HCT116 (cell line): ENCODE data around the gene HYI. TPM values are rescaled to one million over a fixed set of nuclear protein-coding genes. Genes with fewer than 3 reads are reported as not detected.
A peak's percentile ranks its signal among the peaks of the same experiment; 100 is the strongest.

Experiments
- ATAC-seq: fragments of 200-7000 bp; cut with Tn5 transposase; 2 replicates; pipeline ENCODE4 v1.9.1; 2020; ENCODE audit warnings: mild to moderate bottlenecking, moderate library complexity
- BruUV-seq: library from RNA; stranded (reverse); fragments of 400-500 nt; replicated peaks from 2 replicates; lab custom pipeline; 2021; lab: Mats Ljungman, UMichigan
- CTCF ChIA-PET: fragments of 300-600 bp; sonication (Branson Sonifier 250); formaldehyde crosslinking; loops from one replicate; lab custom pipeline; 2021; ENCODE audit warnings: antibody characterized with exemption; lab: Charles Lee
- POLR2A ChIA-PET: fragments of 300-600, 350-600 bp; sonication (Branson Sonifier 250); formaldehyde crosslinking; loops from one replicate; lab custom pipeline; 2021; ENCODE audit warnings: antibody characterized with exemption; lab: Charles Lee
- RAD21 ChIA-PET, 2 experiments: fragments of 300-600 bp; sonication (Branson Sonifier 250); formaldehyde crosslinking; loops; one replicate each; lab custom pipeline; 2023; ENCODE audit warnings: low total read pairs in 2 of 2; ENCODE audit not compliant: uncharacterized antibody in 2 of 2, unreplicated experiment in 2 of 2, low non-redundant PET in 1 of 2; lab: Charles Lee
- DNase-seq: peaks from one replicate; pipeline ENCODE4 v3.0.0-alpha.2; 2010; ENCODE audit warnings: low read depth, low spot score
- H2AFZ ChIP-seq: fragments of 200-600 bp; shearing (Covaris generic), sonication (generic); 2 replicates; pipeline ENCODE4 v1.6.1; 2017; ENCODE audit warnings: low read depth, mixed run types, mixed read lengths, antibody characterized with exemption, low read length; ENCODE audit not compliant: poor library complexity, severe bottlenecking
- H3K27ac ChIP-seq: 2 replicates; pipeline ENCODE4 v1.5.1; 2012; ENCODE audit warnings: low read depth, low read length
- H3K27me3 ChIP-seq: fragments of 200-600 bp; sonication (generic); 2 replicates; pipeline ENCODE4 v1.6.1; 2016; ENCODE audit warnings: mixed run types, low read length, mixed read lengths; ENCODE audit not compliant: insufficient read depth
- H3K36me3 ChIP-seq, 2 experiments: fragments of 200-500 bp in 1 of 2; fragments of 200-600 bp in 1 of 2; sonication (Bioruptor generic) in 1 of 2; sonication (generic) in 1 of 2; 2 replicates each; pipeline versions ENCODE4 v1.5.1 to v1.6.1; 2014 to 2016; ENCODE audit warnings: low read length in 2 of 2, inconsistent platforms in 1 of 2, mixed read lengths in 1 of 2, mixed run types in 1 of 2; ENCODE audit not compliant: insufficient read depth in 2 of 2, control insufficient read depth in 1 of 2
- H3K4me1 ChIP-seq, 2 experiments: fragments of 200-600 bp in 1 of 2; sonication (generic) in 1 of 2; 2 replicates each; pipeline versions ENCODE4 v1.5.1 to v1.6.1; 2012 to 2017; ENCODE audit warnings: low read length in 2 of 2, inconsistent platforms in 1 of 2, mild to moderate bottlenecking in 1 of 2, mixed read lengths in 1 of 2, mixed run types in 1 of 2, moderate library complexity in 1 of 2; ENCODE audit not compliant: insufficient read depth in 2 of 2, control insufficient read depth in 1 of 2
- H3K4me2 ChIP-seq: fragments of 200-600 bp; sonication (generic); 2 replicates; pipeline ENCODE4 v1.6.1; 2017; ENCODE audit warnings: mixed run types, low read length, mixed read lengths
- H3K4me3 ChIP-seq, 2 experiments: fragments of 200-600 bp in 1 of 2; sonication (generic) in 1 of 2; replicated peaks in 1 of 2; 2 replicates each; pipeline ENCODE4 v1.5.1; 2011 to 2016; ENCODE audit warnings: low read length in 2 of 2, control low read depth in 1 of 2, low read depth in 1 of 2, mild to moderate bottlenecking in 1 of 2, mixed read lengths in 1 of 2, mixed run types in 1 of 2
- H3K79me2 ChIP-seq: fragments of 200-600 bp; sonication (generic); 2 replicates; pipeline ENCODE4 v1.6.1; 2017; ENCODE audit warnings: mild to moderate bottlenecking, mixed run types, low read length, moderate library complexity, mixed read lengths; ENCODE audit not compliant: insufficient read depth
- H3K9ac ChIP-seq: fragments of 200-600 bp; sonication (generic); 2 replicates; pipeline ENCODE4 v1.6.1; 2016; ENCODE audit warnings: low read length, mixed read lengths
- H3K9me2 ChIP-seq: fragments of 200-600 bp; sonication (generic), shearing (Covaris generic); 2 replicates; pipeline ENCODE4 v1.6.1; 2017; ENCODE audit warnings: mixed run types, mild to moderate bottlenecking, moderate library complexity; ENCODE audit not compliant: insufficient read depth
- H3K9me3 ChIP-seq, 2 experiments: fragments of 200-500 bp in 1 of 2; fragments of 200-600 bp in 1 of 2; sonication (Bioruptor generic) in 1 of 2; sonication (generic) in 1 of 2; 2 replicates each; pipeline ENCODE4 v1.6.1; 2014 to 2017; ENCODE audit warnings: low read length in 2 of 2, mixed read lengths in 2 of 2, inconsistent platforms in 1 of 2, low read depth in 1 of 2, mild to moderate bottlenecking in 1 of 2, mixed run types in 1 of 2, moderate library complexity in 1 of 2; ENCODE audit not compliant: control insufficient read depth in 1 of 2, insufficient read depth in 1 of 2
- H4K20me1 ChIP-seq: fragments of 200-600 bp; sonication (generic), shearing (Covaris generic); 2 replicates; pipeline ENCODE4 v1.6.1; 2017; ENCODE audit warnings: mixed run types, mild to moderate bottlenecking, moderate library complexity; ENCODE audit not compliant: insufficient read depth
- CEBPB ChIP-seq: IDR thresholded peaks from 2 replicates; pipeline ENCODE4 v1.6.1; 2012; ENCODE audit warnings: low read depth
- EGR1 ChIP-seq: IDR thresholded peaks from 2 replicates; pipeline ENCODE4 v1.6.1; 2012; ENCODE audit warnings: low read depth
- POLR2A ChIP-seq: IDR thresholded peaks from 2 replicates; pipeline ENCODE4 v1.7.0; 2011; ENCODE audit warnings: borderline replicate concordance; ENCODE audit not compliant: insufficient read depth, insufficient read length; ENCODE audit errors: extremely low read depth
- SP1 ChIP-seq: IDR thresholded peaks from 2 replicates; pipeline ENCODE4 v1.6.1; 2012; ENCODE audit warnings: low read depth
- intact Hi-C: fragments of 100-400 bp; cut with micrococcal nuclease; formaldehyde crosslinking; loops from 2 replicates; pipeline ENCODE4 v1.10.0; 2022
- total RNA-seq: library from RNA; stranded (reverse); gene quantifications from one replicate; pipeline ENCODE4 v1.2.1, GENCODE V29; 2021; ENCODE audit not compliant: unreplicated experiment
- TF ChIP-seq, protein P1 (sequence below), 3 experiments: fragments of 200-600 bp in 1 of 3; sonication (generic) in 1 of 3; IDR thresholded peaks in 2 of 3; conservative IDR thresholded peaks in 1 of 3; 2 replicates each; pipeline ENCODE4 v1.5.1; 2012 to 2017; ENCODE audit warnings: low read depth in 2 of 3, low read length in 2 of 3, antibody characterized with exemption in 1 of 3, borderline replicate concordance in 1 of 3, control low read depth in 1 of 3, mild to moderate bottlenecking in 1 of 3, mixed read lengths in 1 of 3, mixed run types in 1 of 3, moderate library complexity in 1 of 3; ENCODE audit not compliant: insufficient read depth in 1 of 3
- TF ChIP-seq, protein P2 (sequence below): IDR thresholded peaks from 2 replicates; pipeline ENCODE4 v1.6.1; 2012
- TF ChIP-seq, protein P3 (sequence below): IDR thresholded peaks from 2 replicates; pipeline ENCODE4 v1.6.1; 2011; ENCODE audit warnings: mild to moderate bottlenecking, low read length, moderate library complexity; ENCODE audit not compliant: insufficient replicate concordance; ENCODE audit errors: extremely low read depth
- TF ChIP-seq, protein P4 (sequence below): IDR thresholded peaks from 2 replicates; pipeline ENCODE4 v1.6.1; 2012

The HYI gene
- total RNA-seq, 1 experiment from 2014 or later: 13.9 TPM

DNA sequence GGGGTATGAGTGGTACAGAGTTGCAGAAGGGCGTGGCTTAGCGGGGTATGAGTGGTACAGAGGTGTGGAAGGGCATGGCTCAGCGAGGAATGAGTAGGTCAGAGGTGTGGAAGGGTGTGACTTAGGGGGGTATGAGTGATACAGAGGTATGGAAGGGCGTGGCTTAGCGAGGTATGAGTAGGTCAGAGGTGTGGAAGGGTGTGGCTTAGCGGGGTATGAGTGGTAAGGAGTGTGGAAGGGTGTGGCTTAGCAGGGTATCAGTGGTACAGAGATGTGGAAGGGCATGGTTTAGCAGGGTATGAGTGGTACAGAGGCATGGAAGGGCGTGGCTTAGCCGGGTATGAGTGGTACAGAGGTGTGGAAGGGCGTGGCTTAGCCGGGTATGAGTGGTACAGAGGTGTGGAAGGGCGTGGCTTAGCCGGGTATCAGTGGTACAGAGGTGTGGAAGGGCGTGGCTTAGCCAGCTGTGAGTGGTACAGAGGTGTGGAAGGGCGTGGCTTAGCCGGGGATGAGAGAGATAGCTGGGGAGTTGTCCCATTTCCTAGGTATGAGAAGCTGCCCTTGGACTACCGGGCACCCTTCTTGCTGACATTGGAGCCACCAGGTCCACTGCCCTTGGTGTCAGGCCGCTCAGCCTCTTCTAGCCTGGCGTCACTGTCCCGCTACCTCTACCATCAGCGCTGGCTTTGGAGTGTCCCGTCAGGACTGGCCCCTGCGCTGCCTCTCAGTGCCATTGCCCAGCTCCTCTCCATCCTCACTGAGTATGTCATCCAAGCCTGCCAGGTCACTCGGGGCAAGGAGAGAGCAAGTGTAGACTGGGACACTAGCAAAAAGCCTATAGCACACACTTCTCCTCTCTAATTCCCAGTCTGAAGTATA lies 29.8 kb downstream of the HYI start:
- no peak overlapping the region for H2AFZ ChIP-seq
- no TSS peak for BruUV-seq
- intact Hi-C loops: no loop called here
- peak overlapping the region; percentile 54 for H3K4me2 ChIP-seq
- H3K27me3 ChIP-seq: no peaks in the 10 kb centered on the region
- H3K36me3 ChIP-seq: peaks cover 20 to 34% of the 10 kb centered on the region in 2 experiments; a peak in 3 of 4 replicates
- no peaks in the 10 kb centered on the region for H4K20me1 ChIP-seq
- no peak overlapping the region for H3K4me3 ChIP-seq
- ChIA-PET CTCF (no interaction called here), POLR2A (no interaction called here), RAD21 (interaction anchor here in 1 of 2 experiments (0.7 kb wide), 1 partner anchor 24 kb away, joined by 3 read pairs; no protein-coding TSS in a partner anchor)
- peak overlapping the region; percentile 50 for H3K27ac ChIP-seq
- DNase-seq: peak; percentile 63
- H3K4me1 ChIP-seq: peaks cover 8 to 38% of the 10 kb centered on the region in 2 experiments
- ATAC-seq: peak; percentile 82
- TF ChIP-seq, protein P1, sequence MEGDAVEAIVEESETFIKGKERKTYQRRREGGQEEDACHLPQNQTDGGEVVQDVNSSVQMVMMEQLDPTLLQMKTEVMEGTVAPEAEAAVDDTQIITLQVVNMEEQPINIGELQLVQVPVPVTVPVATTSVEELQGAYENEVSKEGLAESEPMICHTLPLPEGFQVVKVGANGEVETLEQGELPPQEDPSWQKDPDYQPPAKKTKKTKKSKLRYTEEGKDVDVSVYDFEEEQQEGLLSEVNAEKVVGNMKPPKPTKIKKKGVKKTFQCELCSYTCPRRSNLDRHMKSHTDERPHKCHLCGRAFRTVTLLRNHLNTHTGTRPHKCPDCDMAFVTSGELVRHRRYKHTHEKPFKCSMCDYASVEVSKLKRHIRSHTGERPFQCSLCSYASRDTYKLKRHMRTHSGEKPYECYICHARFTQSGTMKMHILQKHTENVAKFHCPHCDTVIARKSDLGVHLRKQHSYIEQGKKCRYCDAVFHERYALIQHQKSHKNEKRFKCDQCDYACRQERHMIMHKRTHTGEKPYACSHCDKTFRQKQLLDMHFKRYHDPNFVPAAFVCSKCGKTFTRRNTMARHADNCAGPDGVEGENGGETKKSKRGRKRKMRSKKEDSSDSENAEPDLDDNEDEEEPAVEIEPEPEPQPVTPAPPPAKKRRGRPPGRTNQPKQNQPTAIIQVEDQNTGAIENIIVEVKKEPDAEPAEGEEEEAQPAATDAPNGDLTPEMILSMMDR (IDR thresholded peaks at IDR 0.05 in 2 of 3, conservative IDR thresholded peaks at IDR 0.05 in 1 of 3; ENCODE audit: borderline replicate concordance in 1 of 3, insufficient read depth in 1 of 3, low read depth in 2 of 3, low read length in 2 of 3): no peak
- TF ChIP-seq CEBPB: no peak
- TF ChIP-seq, protein P2, sequence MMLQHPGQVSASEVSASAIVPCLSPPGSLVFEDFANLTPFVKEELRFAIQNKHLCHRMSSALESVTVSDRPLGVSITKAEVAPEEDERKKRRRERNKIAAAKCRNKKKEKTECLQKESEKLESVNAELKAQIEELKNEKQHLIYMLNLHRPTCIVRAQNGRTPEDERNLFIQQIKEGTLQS: no peak
- TF ChIP-seq, protein P3, sequence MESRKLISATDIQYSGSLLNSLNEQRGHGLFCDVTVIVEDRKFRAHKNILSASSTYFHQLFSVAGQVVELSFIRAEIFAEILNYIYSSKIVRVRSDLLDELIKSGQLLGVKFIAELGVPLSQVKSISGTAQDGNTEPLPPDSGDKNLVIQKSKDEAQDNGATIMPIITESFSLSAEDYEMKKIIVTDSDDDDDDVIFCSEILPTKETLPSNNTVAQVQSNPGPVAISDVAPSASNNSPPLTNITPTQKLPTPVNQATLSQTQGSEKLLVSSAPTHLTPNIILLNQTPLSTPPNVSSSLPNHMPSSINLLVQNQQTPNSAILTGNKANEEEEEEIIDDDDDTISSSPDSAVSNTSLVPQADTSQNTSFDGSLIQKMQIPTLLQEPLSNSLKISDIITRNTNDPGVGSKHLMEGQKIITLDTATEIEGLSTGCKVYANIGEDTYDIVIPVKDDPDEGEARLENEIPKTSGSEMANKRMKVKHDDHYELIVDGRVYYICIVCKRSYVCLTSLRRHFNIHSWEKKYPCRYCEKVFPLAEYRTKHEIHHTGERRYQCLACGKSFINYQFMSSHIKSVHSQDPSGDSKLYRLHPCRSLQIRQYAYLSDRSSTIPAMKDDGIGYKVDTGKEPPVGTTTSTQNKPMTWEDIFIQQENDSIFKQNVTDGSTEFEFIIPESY: no peak
- no peak for TF ChIP-seq EGR1
- TF ChIP-seq, protein P4, sequence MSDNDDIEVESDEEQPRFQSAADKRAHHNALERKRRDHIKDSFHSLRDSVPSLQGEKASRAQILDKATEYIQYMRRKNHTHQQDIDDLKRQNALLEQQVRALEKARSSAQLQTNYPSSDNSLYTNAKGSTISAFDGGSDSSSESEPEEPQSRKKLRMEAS: no peak
- peak; percentile 36 for TF ChIP-seq SP1
- no peak for TF ChIP-seq POLR2A
- no peaks in the 10 kb centered on the region for H3K9me2 ChIP-seq
- H3K9ac ChIP-seq: no peak overlapping the region
- no peaks in the 10 kb centered on the region for H3K79me2 ChIP-seq
- H3K9me3 ChIP-seq: no peaks in the 10 kb centered on the region
